Measurements from ENCODE around the gene SCML2.
"Not testable (repeated sequence)": the region's sequence is repeated elsewhere in the genome, so short reads cannot be mapped to it uniquely, and the experiment has no call there.

Gene SCML2

DNA sequence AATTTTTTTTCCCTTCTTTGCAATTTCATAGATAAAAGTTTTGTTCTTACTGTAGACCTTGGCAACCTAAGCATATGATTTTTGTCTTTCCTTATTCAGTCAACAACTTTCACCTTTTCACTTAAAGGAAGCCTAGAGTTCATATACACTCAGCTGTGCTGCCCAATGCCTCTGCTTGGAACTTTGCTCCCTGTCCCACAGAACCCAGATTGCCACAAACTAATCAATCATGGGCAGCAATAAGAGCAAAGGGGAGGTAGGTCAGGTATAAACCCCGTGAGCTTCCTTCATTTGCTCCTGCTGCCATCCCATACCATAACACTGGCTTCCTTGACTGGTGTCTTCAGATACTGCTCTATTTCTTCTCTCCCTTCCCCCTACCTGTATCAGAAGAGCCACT, 82.8 kb downstream of the SCML2 start:
- DNase-seq (ENCODE audit: extremely low read depth, low read depth): no peak
- TF ChIP-seq, protein P1, sequence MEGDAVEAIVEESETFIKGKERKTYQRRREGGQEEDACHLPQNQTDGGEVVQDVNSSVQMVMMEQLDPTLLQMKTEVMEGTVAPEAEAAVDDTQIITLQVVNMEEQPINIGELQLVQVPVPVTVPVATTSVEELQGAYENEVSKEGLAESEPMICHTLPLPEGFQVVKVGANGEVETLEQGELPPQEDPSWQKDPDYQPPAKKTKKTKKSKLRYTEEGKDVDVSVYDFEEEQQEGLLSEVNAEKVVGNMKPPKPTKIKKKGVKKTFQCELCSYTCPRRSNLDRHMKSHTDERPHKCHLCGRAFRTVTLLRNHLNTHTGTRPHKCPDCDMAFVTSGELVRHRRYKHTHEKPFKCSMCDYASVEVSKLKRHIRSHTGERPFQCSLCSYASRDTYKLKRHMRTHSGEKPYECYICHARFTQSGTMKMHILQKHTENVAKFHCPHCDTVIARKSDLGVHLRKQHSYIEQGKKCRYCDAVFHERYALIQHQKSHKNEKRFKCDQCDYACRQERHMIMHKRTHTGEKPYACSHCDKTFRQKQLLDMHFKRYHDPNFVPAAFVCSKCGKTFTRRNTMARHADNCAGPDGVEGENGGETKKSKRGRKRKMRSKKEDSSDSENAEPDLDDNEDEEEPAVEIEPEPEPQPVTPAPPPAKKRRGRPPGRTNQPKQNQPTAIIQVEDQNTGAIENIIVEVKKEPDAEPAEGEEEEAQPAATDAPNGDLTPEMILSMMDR (IDR thresholded peaks at IDR 0.05; ENCODE audit: low read depth, low read length): no peak

DNA sequence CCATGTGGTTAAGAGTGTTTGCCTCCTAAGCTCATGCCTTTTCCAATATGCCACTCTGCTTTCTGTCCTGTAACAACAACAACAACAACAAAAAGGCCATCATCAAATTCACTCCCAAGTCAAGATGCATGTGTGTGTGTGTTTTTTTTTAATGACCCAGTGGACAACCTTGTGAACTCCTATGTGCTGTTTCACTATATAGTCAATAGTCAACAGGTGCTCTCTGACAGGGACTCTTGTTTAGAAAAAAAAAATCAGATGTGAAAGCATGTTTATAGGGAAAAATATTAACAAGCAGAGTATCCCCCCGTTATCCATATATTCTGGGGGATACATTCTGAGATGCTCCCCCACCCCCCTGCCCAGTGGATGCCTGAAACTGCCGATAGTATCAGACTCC, 83.2 kb downstream of the SCML2 start:
- TF ChIP-seq, protein P1 (IDR thresholded peaks at IDR 0.05; ENCODE audit: low read depth, low read length): no peak
- DNase-seq (ENCODE audit: extremely low read depth, low read depth): no peak

DNA sequence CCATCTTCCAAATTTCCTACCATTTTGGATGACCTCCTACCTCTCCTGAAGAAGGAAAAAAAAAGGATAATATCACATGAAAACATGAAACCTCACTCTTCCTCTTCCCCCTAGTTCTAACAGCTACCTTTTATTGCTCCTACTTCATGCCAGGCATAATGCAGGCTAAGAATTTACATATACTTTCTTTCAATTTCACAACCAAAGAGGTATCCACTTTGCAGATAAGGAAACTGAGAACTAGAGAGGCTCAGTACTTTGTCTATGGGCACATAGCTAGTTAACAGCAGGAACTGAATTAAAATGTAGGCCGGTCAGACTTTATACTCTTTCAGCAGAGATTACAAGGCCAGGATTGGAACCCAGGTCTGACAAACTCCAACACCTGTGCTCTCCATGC, 99.4 kb downstream of the SCML2 start:
- no peak for DNase-seq (ENCODE audit: extremely low read depth, low read depth)
- TF ChIP-seq, protein P1 (IDR thresholded peaks at IDR 0.05; ENCODE audit: low read depth, low read length): no peak

DNA sequence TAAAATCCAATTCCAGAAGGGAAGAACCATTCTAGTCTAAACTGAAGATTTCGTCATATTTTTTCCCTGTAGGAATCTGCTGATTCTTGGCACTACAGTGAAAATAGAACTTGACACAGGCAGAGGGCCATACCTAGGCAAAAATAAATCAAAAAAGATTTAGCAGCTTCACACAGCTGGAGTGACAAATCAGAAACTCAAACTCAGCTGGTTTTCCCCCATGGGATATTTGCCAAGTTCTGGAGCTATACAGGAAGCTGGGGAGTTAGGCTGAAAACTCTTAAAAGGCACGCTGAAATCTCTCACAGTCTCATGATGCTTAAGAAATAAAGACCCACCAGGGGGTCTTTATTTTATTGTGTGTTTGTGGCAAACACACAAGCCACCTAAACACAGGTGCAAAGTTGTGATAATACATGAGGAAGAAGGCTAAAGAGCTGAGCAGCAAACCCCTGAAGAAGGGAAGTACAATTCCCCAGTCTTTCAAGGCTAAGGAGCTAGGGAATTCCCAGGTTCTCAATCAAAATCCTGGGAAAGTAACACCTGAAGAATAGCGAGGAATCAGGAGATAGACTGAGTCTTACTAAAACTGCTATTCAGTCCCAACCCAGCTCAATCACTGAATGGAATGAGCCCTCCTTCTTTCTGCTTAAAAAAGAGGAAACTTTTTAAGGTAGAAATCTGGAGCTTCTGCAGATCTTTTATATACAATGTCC, 101.7 kb downstream of the SCML2 start:
- TF ChIP-seq, protein P1 (IDR thresholded peaks at IDR 0.05; ENCODE audit: low read depth, low read length): no peak
- DNase-seq (ENCODE audit: extremely low read depth, low read depth): no peak

DNA sequence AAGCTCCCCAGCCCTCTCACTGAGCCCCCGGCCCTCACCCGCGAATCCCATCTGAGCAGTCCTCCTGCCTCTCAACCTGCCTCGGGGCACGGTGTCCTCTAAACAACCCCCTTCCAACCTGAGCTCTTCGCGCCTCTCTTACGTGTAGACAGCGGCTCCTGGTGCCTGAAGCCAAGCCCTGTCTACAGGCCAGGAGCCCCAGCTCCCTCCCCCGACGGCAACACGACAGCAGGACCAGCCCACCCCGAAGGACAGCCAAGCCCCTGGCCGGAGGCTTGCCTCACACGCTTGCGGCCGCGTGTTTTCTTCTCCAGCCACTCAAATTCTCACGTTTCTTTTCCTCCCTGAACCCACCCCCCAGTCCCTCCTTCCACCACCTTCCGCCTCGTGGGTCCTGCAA, 124.8 kb downstream of the SCML2 start:
- DNase-seq (ENCODE audit: extremely low read depth, low read depth): not testable (repeated sequence)

DNA sequence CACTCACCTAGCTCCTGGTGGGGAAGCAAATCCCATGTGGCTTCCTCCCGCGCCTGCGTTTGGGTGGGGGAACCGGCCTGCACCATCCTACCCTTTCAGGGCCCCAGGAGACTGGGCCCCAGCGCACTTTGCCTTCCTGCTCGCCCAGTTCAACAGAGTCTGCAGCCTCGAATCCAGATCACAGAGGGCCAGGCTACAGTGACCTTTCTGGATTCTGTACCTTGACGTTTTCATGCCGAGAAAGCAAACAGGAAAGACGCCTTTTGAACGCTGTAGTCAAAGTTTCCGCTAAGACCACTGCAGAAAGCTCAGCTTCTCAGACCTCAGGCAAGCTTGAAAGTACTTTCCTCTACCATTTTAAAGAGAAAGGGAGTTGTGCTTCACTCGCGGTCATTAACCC, 126.4 kb downstream of the SCML2 start:
- DNase-seq (ENCODE audit: extremely low read depth, low read depth): no peak
- TF ChIP-seq, protein P1 (IDR thresholded peaks at IDR 0.05; ENCODE audit: low read depth, low read length): no peak

DNA sequence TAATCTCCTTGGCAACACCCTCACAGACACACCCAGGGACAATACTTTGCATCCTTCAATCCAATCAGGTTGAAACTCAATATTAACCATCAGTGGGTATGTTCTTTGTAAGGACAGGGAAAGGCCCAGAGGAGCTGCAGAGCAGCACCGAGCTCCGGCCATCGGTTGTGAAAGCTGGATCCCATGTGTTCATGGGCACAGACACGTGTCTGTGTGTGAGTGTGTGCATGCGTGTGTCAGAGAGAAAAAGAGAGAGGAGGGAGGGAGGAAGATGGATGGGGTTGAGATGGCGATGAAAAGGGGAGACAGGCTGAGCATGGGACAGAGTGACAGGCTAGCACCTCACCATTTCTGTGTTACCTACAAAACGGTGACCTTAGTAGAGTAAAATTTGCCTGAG, 127.0 kb downstream of the SCML2 start:
- TF ChIP-seq, protein P1 (IDR thresholded peaks at IDR 0.05; ENCODE audit: low read depth, low read length): no peak

DNA sequence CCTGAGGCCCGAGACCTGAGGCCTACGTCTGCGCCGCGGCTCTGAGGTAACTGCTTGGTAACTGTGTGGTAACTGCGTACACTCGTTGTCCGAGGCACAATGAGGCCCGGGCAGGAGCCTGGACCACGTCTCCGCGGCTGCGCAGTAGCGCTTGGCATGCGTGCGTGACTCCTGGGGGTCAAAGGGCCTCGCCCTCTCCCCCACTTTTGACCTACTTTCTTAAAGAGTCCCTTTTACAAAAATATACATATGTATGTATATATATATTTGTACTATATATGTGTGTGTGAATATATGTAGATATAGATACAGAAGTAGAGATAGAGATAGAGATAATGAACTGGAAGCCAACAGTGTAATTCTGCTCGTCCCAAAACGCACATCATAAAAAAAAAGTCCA, 133.7 kb downstream of the SCML2 start, which contains the start of gene BEND2:
Gene BEND2, minus strand, starts transcription at position 101 of the 400 bp plus-strand sequence. CDS start 136 bp downstream, outside the sequence.
- no peak for DNase-seq (ENCODE audit: extremely low read depth, low read depth)
- TF ChIP-seq, protein P1 (IDR thresholded peaks at IDR 0.05; ENCODE audit: low read depth, low read length): no peak

More for the DNA sequence above, 127.0 kb downstream of the SCML2 start:
- DNase-seq (ENCODE audit: extremely low read depth, low read depth): no peak
